H1 (cell line): ENCODE results near the gene MYO1A. TPM values are rescaled to one million over a fixed set of nuclear protein-coding genes. Genes with fewer than 3 reads are reported as not detected.

ENCODE experiments used
- BCL11A ChIP-seq, 2 experiments: IDR thresholded peaks; one replicate each; pipeline ENCODE4 v1.6.1; 2011; ENCODE audit warnings: low read depth in 2 of 2, low read length in 2 of 2, mild to moderate bottlenecking in 2 of 2
- CBX5 ChIP-seq: fragments of 300-800, 300-1000 bp; sonication (generic); IDR thresholded peaks from 2 replicates; pipeline ENCODE4 v1.7.1; 2016; ENCODE audit warnings: antibody characterized with exemption, low read length, low read depth
- HDAC6 ChIP-seq: IDR thresholded peaks from one replicate; pipeline ENCODE4 v1.7.1; 2012; ENCODE audit warnings: low read depth, mild to moderate bottlenecking, inconsistent platforms, low read length, moderate library complexity
- POU5F1 ChIP-seq: IDR thresholded peaks from 2 replicates; pipeline ENCODE4 v1.6.1; 2011; ENCODE audit warnings: low read depth, mild to moderate bottlenecking, low read length, moderate library complexity
- SAP30 ChIP-seq: fragments of 300-600 bp; sonication (generic); IDR thresholded peaks from 2 replicates; pipeline ENCODE4 v1.7.1; 2012; ENCODE audit warnings: low read length, moderate library complexity, mild to moderate bottlenecking, inconsistent platforms; ENCODE audit not compliant: insufficient read depth, insufficient replicate concordance
- SIN3A ChIP-seq, 2 experiments: IDR thresholded peaks in 1 of 2; conservative IDR thresholded peaks in 1 of 2; 2 replicates each; pipeline ENCODE4 v1.6.1; 2011 to 2012; ENCODE audit warnings: low read length in 2 of 2, improper control_type of control experiment in 1 of 2, low read depth in 1 of 2, mild to moderate bottlenecking in 1 of 2
- TBP ChIP-seq: IDR thresholded peaks from 2 replicates; pipeline ENCODE4 v1.6.1; 2011; ENCODE audit warnings: low read depth, low read length, improper control_type of control experiment
- TEAD4 ChIP-seq: IDR thresholded peaks from 2 replicates; pipeline ENCODE4 v1.6.1; 2012; ENCODE audit warnings: low read depth, low read length, inconsistent platforms, mixed read lengths
- polyA plus RNA-seq, 7 experiments: library from polyadenylated mRNA; depleted of rRNA in 3 of 7; stranded (reverse) in 5 of 7; unstranded in 2 of 7; fragments of >200 nt in 5 of 7; fragments of 200-250 nt in 2 of 7; gene quantifications; 1 replicate in 5 of 7; 2 replicates in 1 of 7; 4 replicates in 1 of 7; pipeline versions ENCODE4 v1.2.1 to v1.2.3, GENCODE V29; 2011 to 2013; ENCODE audit warnings: missing spikeins in 2 of 7, mixed read lengths in 2 of 7
- total RNA-seq: library from RNA; stranded (reverse); fragmentation: NEBNext Ultra II Directional; extraction: Animal tissue kit (Norgen Biotek cat#: 25700); gene quantifications from 2 replicates; pipeline ENCODE4 v1.2.1, GENCODE V29; 2021
- TF ChIP-seq, protein P1 (sequence below): fragments of 300-600 bp; sonication (generic); IDR thresholded peaks from 2 replicates; pipeline ENCODE4 v1.7.1; 2012; ENCODE audit warnings: low read length, moderate library complexity, mild to moderate bottlenecking, inconsistent platforms; ENCODE audit not compliant: insufficient replicate concordance
- TF ChIP-seq, protein P2 (sequence below): IDR thresholded peaks from 2 replicates; pipeline ENCODE4 v1.6.1; 2012; ENCODE audit warnings: inconsistent platforms

The MYO1A gene
- total and polyA plus RNA-seq, 2 of the 8 experiments (the other 6 are each of a cell fraction or from before 2014, with no cell fraction given) = 0.54 to 0.77 TPM

DNA sequence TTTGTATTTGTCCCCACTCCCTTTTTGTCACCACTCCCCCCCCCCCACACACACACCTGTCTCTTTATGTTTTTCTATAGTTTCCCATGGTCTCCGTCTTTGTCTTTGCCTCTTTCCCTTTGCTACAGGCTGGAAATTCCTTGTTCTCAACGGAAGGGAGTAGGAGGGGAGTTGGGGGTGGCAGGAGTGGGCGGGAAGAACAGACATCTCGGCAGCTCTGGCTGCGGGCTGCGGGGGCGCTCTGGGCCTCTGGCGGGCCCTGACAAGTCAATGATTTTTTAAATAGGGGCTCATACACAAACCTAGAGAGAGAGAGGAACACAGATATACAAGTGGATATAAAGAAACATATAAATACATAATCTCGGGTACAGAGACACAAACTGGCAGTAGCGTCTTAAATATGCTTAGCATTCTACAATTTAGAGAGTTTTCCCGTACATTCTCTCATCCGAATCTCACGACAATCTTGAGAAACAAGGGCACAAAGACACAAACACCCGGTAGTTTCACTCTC, 36.6 kb upstream of the MYO1A start (continued):
- TF ChIP-seq, protein P1, sequence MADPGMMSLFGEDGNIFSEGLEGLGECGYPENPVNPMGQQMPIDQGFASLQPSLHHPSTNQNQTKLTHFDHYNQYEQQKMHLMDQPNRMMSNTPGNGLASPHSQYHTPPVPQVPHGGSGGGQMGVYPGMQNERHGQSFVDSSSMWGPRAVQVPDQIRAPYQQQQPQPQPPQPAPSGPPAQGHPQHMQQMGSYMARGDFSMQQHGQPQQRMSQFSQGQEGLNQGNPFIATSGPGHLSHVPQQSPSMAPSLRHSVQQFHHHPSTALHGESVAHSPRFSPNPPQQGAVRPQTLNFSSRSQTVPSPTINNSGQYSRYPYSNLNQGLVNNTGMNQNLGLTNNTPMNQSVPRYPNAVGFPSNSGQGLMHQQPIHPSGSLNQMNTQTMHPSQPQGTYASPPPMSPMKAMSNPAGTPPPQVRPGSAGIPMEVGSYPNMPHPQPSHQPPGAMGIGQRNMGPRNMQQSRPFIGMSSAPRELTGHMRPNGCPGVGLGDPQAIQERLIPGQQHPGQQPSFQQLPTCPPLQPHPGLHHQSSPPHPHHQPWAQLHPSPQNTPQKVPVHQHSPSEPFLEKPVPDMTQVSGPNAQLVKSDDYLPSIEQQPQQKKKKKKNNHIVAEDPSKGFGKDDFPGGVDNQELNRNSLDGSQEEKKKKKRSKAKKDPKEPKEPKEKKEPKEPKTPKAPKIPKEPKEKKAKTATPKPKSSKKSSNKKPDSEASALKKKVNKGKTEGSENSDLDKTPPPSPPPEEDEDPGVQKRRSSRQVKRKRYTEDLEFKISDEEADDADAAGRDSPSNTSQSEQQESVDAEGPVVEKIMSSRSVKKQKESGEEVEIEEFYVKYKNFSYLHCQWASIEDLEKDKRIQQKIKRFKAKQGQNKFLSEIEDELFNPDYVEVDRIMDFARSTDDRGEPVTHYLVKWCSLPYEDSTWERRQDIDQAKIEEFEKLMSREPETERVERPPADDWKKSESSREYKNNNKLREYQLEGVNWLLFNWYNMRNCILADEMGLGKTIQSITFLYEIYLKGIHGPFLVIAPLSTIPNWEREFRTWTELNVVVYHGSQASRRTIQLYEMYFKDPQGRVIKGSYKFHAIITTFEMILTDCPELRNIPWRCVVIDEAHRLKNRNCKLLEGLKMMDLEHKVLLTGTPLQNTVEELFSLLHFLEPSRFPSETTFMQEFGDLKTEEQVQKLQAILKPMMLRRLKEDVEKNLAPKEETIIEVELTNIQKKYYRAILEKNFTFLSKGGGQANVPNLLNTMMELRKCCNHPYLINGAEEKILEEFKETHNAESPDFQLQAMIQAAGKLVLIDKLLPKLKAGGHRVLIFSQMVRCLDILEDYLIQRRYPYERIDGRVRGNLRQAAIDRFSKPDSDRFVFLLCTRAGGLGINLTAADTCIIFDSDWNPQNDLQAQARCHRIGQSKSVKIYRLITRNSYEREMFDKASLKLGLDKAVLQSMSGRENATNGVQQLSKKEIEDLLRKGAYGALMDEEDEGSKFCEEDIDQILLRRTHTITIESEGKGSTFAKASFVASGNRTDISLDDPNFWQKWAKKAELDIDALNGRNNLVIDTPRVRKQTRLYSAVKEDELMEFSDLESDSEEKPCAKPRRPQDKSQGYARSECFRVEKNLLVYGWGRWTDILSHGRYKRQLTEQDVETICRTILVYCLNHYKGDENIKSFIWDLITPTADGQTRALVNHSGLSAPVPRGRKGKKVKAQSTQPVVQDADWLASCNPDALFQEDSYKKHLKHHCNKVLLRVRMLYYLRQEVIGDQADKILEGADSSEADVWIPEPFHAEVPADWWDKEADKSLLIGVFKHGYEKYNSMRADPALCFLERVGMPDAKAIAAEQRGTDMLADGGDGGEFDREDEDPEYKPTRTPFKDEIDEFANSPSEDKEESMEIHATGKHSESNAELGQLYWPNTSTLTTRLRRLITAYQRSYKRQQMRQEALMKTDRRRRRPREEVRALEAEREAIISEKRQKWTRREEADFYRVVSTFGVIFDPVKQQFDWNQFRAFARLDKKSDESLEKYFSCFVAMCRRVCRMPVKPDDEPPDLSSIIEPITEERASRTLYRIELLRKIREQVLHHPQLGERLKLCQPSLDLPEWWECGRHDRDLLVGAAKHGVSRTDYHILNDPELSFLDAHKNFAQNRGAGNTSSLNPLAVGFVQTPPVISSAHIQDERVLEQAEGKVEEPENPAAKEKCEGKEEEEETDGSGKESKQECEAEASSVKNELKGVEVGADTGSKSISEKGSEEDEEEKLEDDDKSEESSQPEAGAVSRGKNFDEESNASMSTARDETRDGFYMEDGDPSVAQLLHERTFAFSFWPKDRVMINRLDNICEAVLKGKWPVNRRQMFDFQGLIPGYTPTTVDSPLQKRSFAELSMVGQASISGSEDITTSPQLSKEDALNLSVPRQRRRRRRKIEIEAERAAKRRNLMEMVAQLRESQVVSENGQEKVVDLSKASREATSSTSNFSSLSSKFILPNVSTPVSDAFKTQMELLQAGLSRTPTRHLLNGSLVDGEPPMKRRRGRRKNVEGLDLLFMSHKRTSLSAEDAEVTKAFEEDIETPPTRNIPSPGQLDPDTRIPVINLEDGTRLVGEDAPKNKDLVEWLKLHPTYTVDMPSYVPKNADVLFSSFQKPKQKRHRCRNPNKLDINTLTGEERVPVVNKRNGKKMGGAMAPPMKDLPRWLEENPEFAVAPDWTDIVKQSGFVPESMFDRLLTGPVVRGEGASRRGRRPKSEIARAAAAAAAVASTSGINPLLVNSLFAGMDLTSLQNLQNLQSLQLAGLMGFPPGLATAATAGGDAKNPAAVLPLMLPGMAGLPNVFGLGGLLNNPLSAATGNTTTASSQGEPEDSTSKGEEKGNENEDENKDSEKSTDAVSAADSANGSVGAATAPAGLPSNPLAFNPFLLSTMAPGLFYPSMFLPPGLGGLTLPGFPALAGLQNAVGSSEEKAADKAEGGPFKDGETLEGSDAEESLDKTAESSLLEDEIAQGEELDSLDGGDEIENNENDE = no peak
- TF ChIP-seq TBP (peak; percentile 41; the same call in 1 of the 2 replicates), SIN3A (conservative IDR thresholded peaks at IDR 0.05 in 1 of 2, IDR thresholded peaks at IDR 0.05 in 1 of 2; ENCODE audit: low read depth in 1 of 2, low read length in 2 of 2) (0 out of 4 replicates have a peak, but pooled peaks of 1 of the 2 experiments have one; percentile 38), HDAC6 (no peak), POU5F1 (no peak), BCL11A (IDR thresholded peaks at IDR 0.05; ENCODE audit: low read depth in 2 of 2, low read length in 2 of 2) (no peak), TEAD4 (no peak; the same call in 1 of the 2 replicates), CBX5 (no peak), SAP30 (no peak)
- TF ChIP-seq, protein P2, sequence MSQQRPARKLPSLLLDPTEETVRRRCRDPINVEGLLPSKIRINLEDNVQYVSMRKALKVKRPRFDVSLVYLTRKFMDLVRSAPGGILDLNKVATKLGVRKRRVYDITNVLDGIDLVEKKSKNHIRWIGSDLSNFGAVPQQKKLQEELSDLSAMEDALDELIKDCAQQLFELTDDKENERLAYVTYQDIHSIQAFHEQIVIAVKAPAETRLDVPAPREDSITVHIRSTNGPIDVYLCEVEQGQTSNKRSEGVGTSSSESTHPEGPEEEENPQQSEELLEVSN = no peak
